Measurements from ENCODE around the gene SHLD1.

SHLD1 gene

DNA sequence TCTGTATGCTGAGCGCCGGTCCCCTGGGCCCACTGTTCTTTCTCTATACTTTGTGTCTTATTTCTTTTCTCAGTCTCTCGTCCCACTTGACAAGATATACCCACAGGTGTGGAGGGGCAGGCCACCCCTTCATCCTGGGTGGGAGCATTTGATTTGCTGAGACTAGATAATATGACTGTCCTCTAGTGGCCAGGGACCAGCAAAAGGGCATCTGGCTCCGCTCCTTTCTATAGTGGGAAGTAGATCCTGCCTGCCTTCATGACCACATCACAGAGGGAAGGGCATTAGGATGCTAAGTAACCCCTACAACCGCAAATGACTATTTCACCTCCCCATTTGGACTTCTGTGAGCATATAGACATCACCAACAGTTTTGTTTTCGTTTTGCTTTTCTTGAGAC lies 135.7 kb downstream of the SHLD1 start:
- TF ChIP-seq ZFP30 (CRISPR knock-in tag; IDR thresholded peaks at IDR 0.05): no peak
- no peak for TF ChIP-seq BACH2 (CRISPR knock-in tag; IDR thresholded peaks at IDR 0.05; ENCODE audit: borderline replicate concordance)
- TF ChIP-seq OSR1 (CRISPR knock-in tag; IDR thresholded peaks at IDR 0.05): no peak
- TF ChIP-seq, protein P1, sequence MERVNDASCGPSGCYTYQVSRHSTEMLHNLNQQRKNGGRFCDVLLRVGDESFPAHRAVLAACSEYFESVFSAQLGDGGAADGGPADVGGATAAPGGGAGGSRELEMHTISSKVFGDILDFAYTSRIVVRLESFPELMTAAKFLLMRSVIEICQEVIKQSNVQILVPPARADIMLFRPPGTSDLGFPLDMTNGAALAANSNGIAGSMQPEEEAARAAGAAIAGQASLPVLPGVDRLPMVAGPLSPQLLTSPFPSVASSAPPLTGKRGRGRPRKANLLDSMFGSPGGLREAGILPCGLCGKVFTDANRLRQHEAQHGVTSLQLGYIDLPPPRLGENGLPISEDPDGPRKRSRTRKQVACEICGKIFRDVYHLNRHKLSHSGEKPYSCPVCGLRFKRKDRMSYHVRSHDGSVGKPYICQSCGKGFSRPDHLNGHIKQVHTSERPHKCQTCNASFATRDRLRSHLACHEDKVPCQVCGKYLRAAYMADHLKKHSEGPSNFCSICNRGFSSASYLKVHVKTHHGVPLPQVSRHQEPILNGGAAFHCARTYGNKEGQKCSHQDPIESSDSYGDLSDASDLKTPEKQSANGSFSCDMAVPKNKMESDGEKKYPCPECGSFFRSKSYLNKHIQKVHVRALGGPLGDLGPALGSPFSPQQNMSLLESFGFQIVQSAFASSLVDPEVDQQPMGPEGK (CRISPR knock-in tag; IDR thresholded peaks at IDR 0.05; ENCODE audit: borderline replicate concordance): no peak
- TF ChIP-seq, protein P2, sequence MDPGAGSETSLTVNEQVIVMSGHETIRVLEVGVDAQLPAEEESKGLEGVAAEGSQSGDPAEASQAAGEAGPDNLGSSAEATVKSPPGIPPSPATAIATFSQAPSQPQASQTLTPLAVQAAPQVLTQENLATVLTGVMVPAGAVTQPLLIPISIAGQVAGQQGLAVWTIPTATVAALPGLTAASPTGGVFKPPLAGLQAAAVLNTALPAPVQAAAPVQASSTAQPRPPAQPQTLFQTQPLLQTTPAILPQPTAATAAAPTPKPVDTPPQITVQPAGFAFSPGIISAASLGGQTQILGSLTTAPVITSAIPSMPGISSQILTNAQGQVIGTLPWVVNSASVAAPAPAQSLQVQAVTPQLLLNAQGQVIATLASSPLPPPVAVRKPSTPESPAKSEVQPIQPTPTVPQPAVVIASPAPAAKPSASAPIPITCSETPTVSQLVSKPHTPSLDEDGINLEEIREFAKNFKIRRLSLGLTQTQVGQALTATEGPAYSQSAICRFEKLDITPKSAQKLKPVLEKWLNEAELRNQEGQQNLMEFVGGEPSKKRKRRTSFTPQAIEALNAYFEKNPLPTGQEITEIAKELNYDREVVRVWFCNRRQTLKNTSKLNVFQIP (CRISPR knock-in tag; IDR thresholded peaks at IDR 0.05; ENCODE audit: borderline replicate concordance, low read depth): no peak
- TF ChIP-seq CSDC2 (CRISPR knock-in tag; IDR thresholded peaks at IDR 0.05): no peak
- no peak for TF ChIP-seq SNAI2 (CRISPR knock-in tag; IDR thresholded peaks at IDR 0.05)
- TF ChIP-seq ARNTL (CRISPR knock-in tag; IDR thresholded peaks at IDR 0.05; ENCODE audit: borderline replicate concordance, low read depth): no peak
- TF ChIP-seq ZNF70 (CRISPR knock-in tag; IDR thresholded peaks at IDR 0.05): no peak
- TF ChIP-seq, protein P3, sequence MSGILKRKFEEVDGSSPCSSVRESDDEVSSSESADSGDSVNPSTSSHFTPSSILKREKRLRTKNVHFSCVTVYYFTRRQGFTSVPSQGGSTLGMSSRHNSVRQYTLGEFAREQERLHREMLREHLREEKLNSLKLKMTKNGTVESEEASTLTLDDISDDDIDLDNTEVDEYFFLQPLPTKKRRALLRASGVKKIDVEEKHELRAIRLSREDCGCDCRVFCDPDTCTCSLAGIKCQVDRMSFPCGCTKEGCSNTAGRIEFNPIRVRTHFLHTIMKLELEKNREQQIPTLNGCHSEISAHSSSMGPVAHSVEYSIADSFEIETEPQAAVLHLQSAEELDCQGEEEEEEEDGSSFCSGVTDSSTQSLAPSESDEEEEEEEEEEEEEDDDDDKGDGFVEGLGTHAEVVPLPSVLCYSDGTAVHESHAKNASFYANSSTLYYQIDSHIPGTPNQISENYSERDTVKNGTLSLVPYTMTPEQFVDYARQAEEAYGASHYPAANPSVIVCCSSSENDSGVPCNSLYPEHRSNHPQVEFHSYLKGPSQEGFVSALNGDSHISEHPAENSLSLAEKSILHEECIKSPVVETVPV (CRISPR knock-in tag; IDR thresholded peaks at IDR 0.05): no peak
- TF ChIP-seq RARB (CRISPR knock-in tag; IDR thresholded peaks at IDR 0.05): no peak
- TF ChIP-seq ZFP3 (CRISPR knock-in tag; IDR thresholded peaks at IDR 0.05): no peak
- no peak for TF ChIP-seq TCF4 (CRISPR knock-in tag; IDR thresholded peaks at IDR 0.05; ENCODE audit: borderline replicate concordance)
- no peak for ATAC-seq

DNA sequence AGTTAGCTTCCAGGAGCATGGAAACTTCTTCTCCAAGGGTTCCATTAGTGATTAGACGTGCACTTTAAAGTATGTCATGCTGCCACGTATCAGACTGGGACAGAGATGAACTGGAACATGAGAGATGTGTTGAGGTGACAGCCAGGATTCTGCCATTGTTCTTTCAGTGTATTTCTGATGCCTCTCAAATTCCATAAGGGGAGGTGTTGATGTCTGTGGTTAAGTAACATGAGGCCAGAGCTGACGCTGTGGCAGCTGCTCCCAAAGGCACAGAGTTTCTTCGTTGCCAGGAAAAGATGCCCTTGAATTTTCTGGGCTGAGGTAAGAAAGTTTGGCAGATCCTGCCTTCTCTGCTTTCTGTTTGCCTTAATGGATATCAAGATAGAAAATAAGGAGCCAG lies 136.6 kb downstream of the SHLD1 start:
- no peak for ATAC-seq
- TF ChIP-seq ZFP30 (CRISPR knock-in tag; IDR thresholded peaks at IDR 0.05) (no peak), GLIS3 (CRISPR knock-in tag; IDR thresholded peaks at IDR 0.05) (no peak), TCF4 (CRISPR knock-in tag; IDR thresholded peaks at IDR 0.05; ENCODE audit: borderline replicate concordance) (no peak), SNAI2 (CRISPR knock-in tag; IDR thresholded peaks at IDR 0.05) (no peak), RARB (CRISPR knock-in tag; IDR thresholded peaks at IDR 0.05) (no peak)
- TF ChIP-seq, protein P1 (CRISPR knock-in tag; IDR thresholded peaks at IDR 0.05; ENCODE audit: borderline replicate concordance): no peak
- TF ChIP-seq, protein P4, sequence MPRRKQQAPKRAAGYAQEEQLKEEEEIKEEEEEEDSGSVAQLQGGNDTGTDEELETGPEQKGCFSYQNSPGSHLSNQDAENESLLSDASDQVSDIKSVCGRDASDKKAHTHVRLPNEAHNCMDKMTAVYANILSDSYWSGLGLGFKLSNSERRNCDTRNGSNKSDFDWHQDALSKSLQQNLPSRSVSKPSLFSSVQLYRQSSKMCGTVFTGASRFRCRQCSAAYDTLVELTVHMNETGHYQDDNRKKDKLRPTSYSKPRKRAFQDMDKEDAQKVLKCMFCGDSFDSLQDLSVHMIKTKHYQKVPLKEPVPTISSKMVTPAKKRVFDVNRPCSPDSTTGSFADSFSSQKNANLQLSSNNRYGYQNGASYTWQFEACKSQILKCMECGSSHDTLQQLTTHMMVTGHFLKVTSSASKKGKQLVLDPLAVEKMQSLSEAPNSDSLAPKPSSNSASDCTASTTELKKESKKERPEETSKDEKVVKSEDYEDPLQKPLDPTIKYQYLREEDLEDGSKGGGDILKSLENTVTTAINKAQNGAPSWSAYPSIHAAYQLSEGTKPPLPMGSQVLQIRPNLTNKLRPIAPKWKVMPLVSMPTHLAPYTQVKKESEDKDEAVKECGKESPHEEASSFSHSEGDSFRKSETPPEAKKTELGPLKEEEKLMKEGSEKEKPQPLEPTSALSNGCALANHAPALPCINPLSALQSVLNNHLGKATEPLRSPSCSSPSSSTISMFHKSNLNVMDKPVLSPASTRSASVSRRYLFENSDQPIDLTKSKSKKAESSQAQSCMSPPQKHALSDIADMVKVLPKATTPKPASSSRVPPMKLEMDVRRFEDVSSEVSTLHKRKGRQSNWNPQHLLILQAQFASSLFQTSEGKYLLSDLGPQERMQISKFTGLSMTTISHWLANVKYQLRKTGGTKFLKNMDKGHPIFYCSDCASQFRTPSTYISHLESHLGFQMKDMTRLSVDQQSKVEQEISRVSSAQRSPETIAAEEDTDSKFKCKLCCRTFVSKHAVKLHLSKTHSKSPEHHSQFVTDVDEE (CRISPR knock-in tag; IDR thresholded peaks at IDR 0.05): no peak

DNA sequence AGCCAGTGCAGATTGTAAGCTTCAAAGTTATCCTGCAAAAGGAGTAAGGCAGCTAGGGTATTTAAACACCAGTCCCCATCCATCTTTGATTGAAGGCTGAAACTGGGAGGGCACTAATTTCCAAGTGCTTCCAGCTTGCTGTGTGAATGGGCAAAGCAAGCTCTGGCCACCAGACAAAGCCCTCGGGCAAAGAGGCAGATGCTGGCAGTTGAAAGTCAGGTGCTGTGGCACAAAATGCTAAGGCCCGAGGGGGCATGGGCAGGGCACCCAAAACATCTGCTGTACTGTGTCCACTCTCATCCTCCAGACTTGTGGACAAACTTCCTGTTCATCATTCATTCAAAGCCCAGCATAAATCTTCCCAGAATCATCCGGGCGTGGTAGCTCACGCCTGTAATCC lies 137.2 kb downstream of the SHLD1 start:
- no peak for ATAC-seq

More for the DNA sequence above, 137.2 kb downstream of the SHLD1 start:
- TF ChIP-seq TCF4 (CRISPR knock-in tag; IDR thresholded peaks at IDR 0.05; ENCODE audit: borderline replicate concordance) (no peak), ARNTL (CRISPR knock-in tag; IDR thresholded peaks at IDR 0.05; ENCODE audit: borderline replicate concordance, low read depth) (no peak), CSDC2 (CRISPR knock-in tag; IDR thresholded peaks at IDR 0.05) (no peak), ZC3H10 (CRISPR knock-in tag; IDR thresholded peaks at IDR 0.05) (no peak), ZFP3 (CRISPR knock-in tag; IDR thresholded peaks at IDR 0.05) (no peak), ZFP30 (CRISPR knock-in tag; IDR thresholded peaks at IDR 0.05) (no peak), SNAI2 (CRISPR knock-in tag; IDR thresholded peaks at IDR 0.05) (no peak), ESRRG (CRISPR knock-in tag; IDR thresholded peaks at IDR 0.05) (no peak), OSR1 (CRISPR knock-in tag; IDR thresholded peaks at IDR 0.05) (no peak), ZNF565 (CRISPR knock-in tag; conservative IDR thresholded peaks at IDR 0.05; ENCODE audit: low read depth) (no peak), BACH2 (CRISPR knock-in tag; IDR thresholded peaks at IDR 0.05; ENCODE audit: borderline replicate concordance) (no peak), ISL1 (CRISPR knock-in tag; IDR thresholded peaks at IDR 0.05) (no peak), ZNF70 (CRISPR knock-in tag; IDR thresholded peaks at IDR 0.05) (no peak)
- TF ChIP-seq, protein P5, sequence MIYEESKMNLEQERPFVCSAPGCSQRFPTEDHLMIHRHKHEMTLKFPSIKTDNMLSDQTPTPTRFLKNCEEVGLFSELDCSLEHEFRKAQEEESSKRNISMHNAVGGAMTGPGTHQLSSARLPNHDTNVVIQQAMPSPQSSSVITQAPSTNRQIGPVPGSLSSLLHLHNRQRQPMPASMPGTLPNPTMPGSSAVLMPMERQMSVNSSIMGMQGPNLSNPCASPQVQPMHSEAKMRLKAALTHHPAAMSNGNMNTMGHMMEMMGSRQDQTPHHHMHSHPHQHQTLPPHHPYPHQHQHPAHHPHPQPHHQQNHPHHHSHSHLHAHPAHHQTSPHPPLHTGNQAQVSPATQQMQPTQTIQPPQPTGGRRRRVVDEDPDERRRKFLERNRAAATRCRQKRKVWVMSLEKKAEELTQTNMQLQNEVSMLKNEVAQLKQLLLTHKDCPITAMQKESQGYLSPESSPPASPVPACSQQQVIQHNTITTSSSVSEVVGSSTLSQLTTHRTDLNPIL (CRISPR knock-in tag; IDR thresholded peaks at IDR 0.05; ENCODE audit: low read depth): no peak
- TF ChIP-seq, protein P1 (CRISPR knock-in tag; IDR thresholded peaks at IDR 0.05; ENCODE audit: borderline replicate concordance): no peak
